K562 (cell line): ENCODE measurements around the gene PRR7. TPM values are rescaled to one million over a fixed set of nuclear protein-coding genes. Genes with fewer than 3 reads are reported as not detected.

Source experiments
- CBX3 ChIP-seq, 2 experiments: IDR thresholded peaks; 1 replicate in 1 of 2; 2 replicates in 1 of 2; pipeline ENCODE4 v1.6.1; 2012; ENCODE audit warnings: inconsistent platforms in 2 of 2, low read length in 2 of 2, borderline replicate concordance in 1 of 2, control low read depth in 1 of 2
- ESRRA ChIP-seq: fragments of 450-650 bp; IDR thresholded peaks from 2 replicates; pipeline ENCODE4 v1.6.1; 2014; ENCODE audit warnings: low read depth, mild to moderate bottlenecking, moderate library complexity, borderline replicate concordance
- FOS ChIP-seq: IDR thresholded peaks from 3 replicates; pipeline ENCODE4 v1.6.1; 2011; ENCODE audit not compliant: insufficient read length; ENCODE audit errors: extremely low read depth
- FOXA3 ChIP-seq, 2 experiments: fragments of 450-650 bp in 1 of 2; sonication (generic) in 1 of 2; formaldehyde crosslinking; IDR thresholded peaks in 1 of 2; conservative IDR thresholded peaks in 1 of 2; 2 replicates each; pipeline versions ENCODE4 v1.4.0 to v1.8.0; 2020 to 2022; ENCODE audit warnings: mild to moderate bottlenecking in 2 of 2, missing genetic modification reagents in 1 of 2
- GABPB2 ChIP-seq: fragments of 250-450 bp; sonication (Bioruptor Pico); conservative IDR thresholded peaks from 2 replicates; pipeline ENCODE4 v1.5.1; 2021; ENCODE audit warnings: mild to moderate bottlenecking
- HINFP ChIP-seq: fragments of 450-650 bp; conservative IDR thresholded peaks from 2 replicates; pipeline ENCODE4 v1.6.1; 2016; ENCODE audit warnings: missing genetic modification characterization, low read depth, mild to moderate bottlenecking, control low read depth, missing compliant biosample characterization
- MXI1 ChIP-seq: IDR thresholded peaks from 2 replicates; pipeline ENCODE4 v1.6.1; 2011; ENCODE audit warnings: low read depth, mild to moderate bottlenecking, improper control_type of control experiment, low read length
- POLR2A ChIP-seq: fragments of 450-650 bp; conservative IDR thresholded peaks from 2 replicates; pipeline ENCODE4 v1.6.1; 2016
- PPARD ChIP-seq: fragments of 250-450 bp; sonication (Bioruptor Pico); IDR thresholded peaks from 2 replicates; pipeline ENCODE4 v1.8.0; 2022; ENCODE audit warnings: inconsistent platforms, mild to moderate bottlenecking, moderate library complexity
- RCOR1 ChIP-seq, 2 experiments: IDR thresholded peaks; 2 replicates each; pipeline ENCODE4 v1.6.1; 2012; ENCODE audit warnings: low read depth in 2 of 2, low read length in 2 of 2, borderline replicate concordance in 1 of 2, improper control_type of control experiment in 1 of 2
- SREBF1 ChIP-seq: fragments of 150-350 bp; IDR thresholded peaks from 2 replicates; pipeline ENCODE4 v1.6.1; 2014; ENCODE audit warnings: antibody characterized with exemption, low read depth, low read length, borderline replicate concordance
- polyA plus RNA-seq, 8 experiments: library from polyadenylated mRNA; depleted of rRNA in 4 of 8; stranded (reverse) in 5 of 8; unstranded in 3 of 8; fragments of >200 nt; fragmentation: Nextera tagmentation in 2 of 8; fragmentation: Illumina TruSeq in 1 of 8; extraction: Ambion mirVana in 2 of 8; extraction: Trizol in 1 of 8; gene quantifications; 2 replicates each; pipeline versions ENCODE4 v1.2.1 to v1.2.3, GENCODE V29; 2011 to 2014; ENCODE audit warnings: inconsistent platforms in 1 of 8, missing spikeins in 1 of 8
- total RNA-seq, 7 experiments: library from RNA; depleted of rRNA in 6 of 7; stranded (reverse); fragments of >200 nt in 6 of 7; fragmentation: Illumina TruSeq in 2 of 7; extraction: Trizol in 2 of 7; gene quantifications; 2 replicates each; pipeline versions ENCODE4 v1.2.1 to v1.2.3, GENCODE V29; 2011 to 2021; ENCODE audit warnings: low replicate concordance in 1 of 7
- TF ChIP-seq, protein P1 (sequence below): fragments of 450-650 bp; IDR thresholded peaks from 2 replicates; pipeline ENCODE4 v1.6.1; 2016; ENCODE audit warnings: mild to moderate bottlenecking, moderate library complexity

Gene PRR7
- total and polyA plus RNA-seq, 9 of the 15 experiments (the other 6 are each of a cell fraction or from before 2014, with no cell fraction given): 0.80 to 11.3 (median 10.4) TPM; not detected in 4

- TF ChIP-seq HINFP (tag) (0 out of 2 replicates have a peak, but pooled peaks have one; percentile 41), RCOR1 (IDR thresholded peaks at IDR 0.05; ENCODE audit: borderline replicate concordance in 1 of 2, low read depth in 2 of 2, low read length in 2 of 2) (peak in 1 of 2 experiments; percentile 96; a peak in 3 of 4 replicates), POLR2A (peak; percentile 93), FOS (peak; percentile 92), PPARD (no peak), GABPB2 (CRISPR knock-in tag) (no peak), SREBF1 (no peak), FOXA3 (CRISPR knock-in tag; conservative IDR thresholded peaks at IDR 0.05 in 1 of 2, IDR thresholded peaks at IDR 0.05 in 1 of 2) (no peak), MXI1 (no peak), ESRRA (peak; percentile 79; the same call in 1 of the 2 replicates), CBX3 (IDR thresholded peaks at IDR 0.05; ENCODE audit: borderline replicate concordance in 1 of 2, low read length in 2 of 2) (peak in 1 of 2 experiments; percentile 85; a peak in 1 of 3 replicates)
- TF ChIP-seq, protein P1, sequence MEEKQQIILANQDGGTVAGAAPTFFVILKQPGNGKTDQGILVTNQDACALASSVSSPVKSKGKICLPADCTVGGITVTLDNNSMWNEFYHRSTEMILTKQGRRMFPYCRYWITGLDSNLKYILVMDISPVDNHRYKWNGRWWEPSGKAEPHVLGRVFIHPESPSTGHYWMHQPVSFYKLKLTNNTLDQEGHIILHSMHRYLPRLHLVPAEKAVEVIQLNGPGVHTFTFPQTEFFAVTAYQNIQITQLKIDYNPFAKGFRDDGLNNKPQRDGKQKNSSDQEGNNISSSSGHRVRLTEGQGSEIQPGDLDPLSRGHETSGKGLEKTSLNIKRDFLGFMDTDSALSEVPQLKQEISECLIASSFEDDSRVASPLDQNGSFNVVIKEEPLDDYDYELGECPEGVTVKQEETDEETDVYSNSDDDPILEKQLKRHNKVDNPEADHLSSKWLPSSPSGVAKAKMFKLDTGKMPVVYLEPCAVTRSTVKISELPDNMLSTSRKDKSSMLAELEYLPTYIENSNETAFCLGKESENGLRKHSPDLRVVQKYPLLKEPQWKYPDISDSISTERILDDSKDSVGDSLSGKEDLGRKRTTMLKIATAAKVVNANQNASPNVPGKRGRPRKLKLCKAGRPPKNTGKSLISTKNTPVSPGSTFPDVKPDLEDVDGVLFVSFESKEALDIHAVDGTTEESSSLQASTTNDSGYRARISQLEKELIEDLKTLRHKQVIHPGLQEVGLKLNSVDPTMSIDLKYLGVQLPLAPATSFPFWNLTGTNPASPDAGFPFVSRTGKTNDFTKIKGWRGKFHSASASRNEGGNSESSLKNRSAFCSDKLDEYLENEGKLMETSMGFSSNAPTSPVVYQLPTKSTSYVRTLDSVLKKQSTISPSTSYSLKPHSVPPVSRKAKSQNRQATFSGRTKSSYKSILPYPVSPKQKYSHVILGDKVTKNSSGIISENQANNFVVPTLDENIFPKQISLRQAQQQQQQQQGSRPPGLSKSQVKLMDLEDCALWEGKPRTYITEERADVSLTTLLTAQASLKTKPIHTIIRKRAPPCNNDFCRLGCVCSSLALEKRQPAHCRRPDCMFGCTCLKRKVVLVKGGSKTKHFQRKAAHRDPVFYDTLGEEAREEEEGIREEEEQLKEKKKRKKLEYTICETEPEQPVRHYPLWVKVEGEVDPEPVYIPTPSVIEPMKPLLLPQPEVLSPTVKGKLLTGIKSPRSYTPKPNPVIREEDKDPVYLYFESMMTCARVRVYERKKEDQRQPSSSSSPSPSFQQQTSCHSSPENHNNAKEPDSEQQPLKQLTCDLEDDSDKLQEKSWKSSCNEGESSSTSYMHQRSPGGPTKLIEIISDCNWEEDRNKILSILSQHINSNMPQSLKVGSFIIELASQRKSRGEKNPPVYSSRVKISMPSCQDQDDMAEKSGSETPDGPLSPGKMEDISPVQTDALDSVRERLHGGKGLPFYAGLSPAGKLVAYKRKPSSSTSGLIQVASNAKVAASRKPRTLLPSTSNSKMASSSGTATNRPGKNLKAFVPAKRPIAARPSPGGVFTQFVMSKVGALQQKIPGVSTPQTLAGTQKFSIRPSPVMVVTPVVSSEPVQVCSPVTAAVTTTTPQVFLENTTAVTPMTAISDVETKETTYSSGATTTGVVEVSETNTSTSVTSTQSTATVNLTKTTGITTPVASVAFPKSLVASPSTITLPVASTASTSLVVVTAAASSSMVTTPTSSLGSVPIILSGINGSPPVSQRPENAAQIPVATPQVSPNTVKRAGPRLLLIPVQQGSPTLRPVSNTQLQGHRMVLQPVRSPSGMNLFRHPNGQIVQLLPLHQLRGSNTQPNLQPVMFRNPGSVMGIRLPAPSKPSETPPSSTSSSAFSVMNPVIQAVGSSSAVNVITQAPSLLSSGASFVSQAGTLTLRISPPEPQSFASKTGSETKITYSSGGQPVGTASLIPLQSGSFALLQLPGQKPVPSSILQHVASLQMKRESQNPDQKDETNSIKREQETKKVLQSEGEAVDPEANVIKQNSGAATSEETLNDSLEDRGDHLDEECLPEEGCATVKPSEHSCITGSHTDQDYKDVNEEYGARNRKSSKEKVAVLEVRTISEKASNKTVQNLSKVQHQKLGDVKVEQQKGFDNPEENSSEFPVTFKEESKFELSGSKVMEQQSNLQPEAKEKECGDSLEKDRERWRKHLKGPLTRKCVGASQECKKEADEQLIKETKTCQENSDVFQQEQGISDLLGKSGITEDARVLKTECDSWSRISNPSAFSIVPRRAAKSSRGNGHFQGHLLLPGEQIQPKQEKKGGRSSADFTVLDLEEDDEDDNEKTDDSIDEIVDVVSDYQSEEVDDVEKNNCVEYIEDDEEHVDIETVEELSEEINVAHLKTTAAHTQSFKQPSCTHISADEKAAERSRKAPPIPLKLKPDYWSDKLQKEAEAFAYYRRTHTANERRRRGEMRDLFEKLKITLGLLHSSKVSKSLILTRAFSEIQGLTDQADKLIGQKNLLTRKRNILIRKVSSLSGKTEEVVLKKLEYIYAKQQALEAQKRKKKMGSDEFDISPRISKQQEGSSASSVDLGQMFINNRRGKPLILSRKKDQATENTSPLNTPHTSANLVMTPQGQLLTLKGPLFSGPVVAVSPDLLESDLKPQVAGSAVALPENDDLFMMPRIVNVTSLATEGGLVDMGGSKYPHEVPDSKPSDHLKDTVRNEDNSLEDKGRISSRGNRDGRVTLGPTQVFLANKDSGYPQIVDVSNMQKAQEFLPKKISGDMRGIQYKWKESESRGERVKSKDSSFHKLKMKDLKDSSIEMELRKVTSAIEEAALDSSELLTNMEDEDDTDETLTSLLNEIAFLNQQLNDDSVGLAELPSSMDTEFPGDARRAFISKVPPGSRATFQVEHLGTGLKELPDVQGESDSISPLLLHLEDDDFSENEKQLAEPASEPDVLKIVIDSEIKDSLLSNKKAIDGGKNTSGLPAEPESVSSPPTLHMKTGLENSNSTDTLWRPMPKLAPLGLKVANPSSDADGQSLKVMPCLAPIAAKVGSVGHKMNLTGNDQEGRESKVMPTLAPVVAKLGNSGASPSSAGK: peak; percentile 74
Observed at GRCh38 chr5:177425801-177426565, 20.6 kb upstream of the PRR7 start (continued).
